H1 (cell line): Measurements from ENCODE around the gene ASF1B. TPM values are rescaled to one million over a fixed set of nuclear protein-coding genes. Genes with fewer than 3 reads are reported as not detected.

ENCODE experiments used
- BRCA1 ChIP-seq: IDR thresholded peaks from 2 replicates; pipeline ENCODE4 v1.6.1; 2012; ENCODE audit warnings: low read depth, low read length, improper control_type of control experiment
- CEBPB ChIP-seq: IDR thresholded peaks from 2 replicates; pipeline ENCODE4 v1.6.1; 2012; ENCODE audit warnings: low read depth, low read length
- CHD2 ChIP-seq: IDR thresholded peaks from 2 replicates; pipeline ENCODE4 v1.6.1; 2012; ENCODE audit warnings: low read length, improper control_type of control experiment
- CTBP2 ChIP-seq: IDR thresholded peaks from 2 replicates; pipeline ENCODE4 v1.7.0; 2011; ENCODE audit warnings: borderline replicate concordance, mild to moderate bottlenecking, moderate library complexity, mixed read lengths, low read length; ENCODE audit not compliant: insufficient read depth, insufficient read length
- EGR1 ChIP-seq: IDR thresholded peaks from 2 replicates; pipeline ENCODE4 v1.6.1; 2011; ENCODE audit warnings: low read depth, low read length, borderline replicate concordance
- EP300 ChIP-seq, 2 experiments: IDR thresholded peaks; 1 replicate in 1 of 2; 2 replicates in 1 of 2; pipeline ENCODE4 v1.6.1; 2011 to 2012; ENCODE audit warnings: low read depth in 2 of 2, low read length in 2 of 2, mild to moderate bottlenecking in 2 of 2, borderline replicate concordance in 1 of 2, inconsistent platforms in 1 of 2, moderate library complexity in 1 of 2
- FOSL1 ChIP-seq: IDR thresholded peaks from 2 replicates; pipeline ENCODE4 v1.6.1; 2011; ENCODE audit warnings: mild to moderate bottlenecking, low read depth, low read length, moderate library complexity; ENCODE audit not compliant: insufficient read depth
- HDAC6 ChIP-seq: IDR thresholded peaks from one replicate; pipeline ENCODE4 v1.7.1; 2012; ENCODE audit warnings: low read depth, mild to moderate bottlenecking, inconsistent platforms, low read length, moderate library complexity
- JUND ChIP-seq: IDR thresholded peaks from 2 replicates; pipeline ENCODE4 v1.6.1; 2011; ENCODE audit warnings: mild to moderate bottlenecking, improper control_type of control experiment, low read length
- KDM4A ChIP-seq: IDR thresholded peaks from one replicate; pipeline ENCODE4 v1.7.1; 2012; ENCODE audit warnings: low read depth, mild to moderate bottlenecking, moderate library complexity, low read length, inconsistent platforms; ENCODE audit not compliant: severe bottlenecking
- MAX ChIP-seq: IDR thresholded peaks from 2 replicates; pipeline ENCODE4 v1.6.1; 2012; ENCODE audit warnings: inconsistent platforms
- PHF8 ChIP-seq: fragments of 200-600 bp; sonication (generic); conservative IDR thresholded peaks from 2 replicates; pipeline ENCODE4 v1.7.1; 2012; ENCODE audit warnings: low read depth, mild to moderate bottlenecking, inconsistent platforms, low read length, moderate library complexity
- RAD21 ChIP-seq, 2 experiments: IDR thresholded peaks in 1 of 2; conservative IDR thresholded peaks in 1 of 2; 2 replicates each; pipeline ENCODE4 v1.6.1; 2011; ENCODE audit warnings: low read depth in 2 of 2, low read length in 2 of 2, improper control_type of control experiment in 1 of 2, inconsistent platforms in 1 of 2, mild to moderate bottlenecking in 1 of 2, moderate library complexity in 1 of 2
- RNF2 ChIP-seq: fragments of 200-900, 300-1000 bp; sonication (generic); IDR thresholded peaks from 2 replicates; pipeline ENCODE4 v1.7.1; 2016; ENCODE audit warnings: borderline replicate concordance, low read depth, mild to moderate bottlenecking, antibody characterized with exemption, low read length; ENCODE audit not compliant: poor library complexity, severe bottlenecking; ENCODE audit errors: missing control alignments
- RXRA ChIP-seq: IDR thresholded peaks from 2 replicates; pipeline ENCODE4 v1.6.1; 2011; ENCODE audit warnings: low read depth, mild to moderate bottlenecking, low read length, moderate library complexity; ENCODE audit not compliant: insufficient read depth
- SP1 ChIP-seq: IDR thresholded peaks from 2 replicates; pipeline ENCODE4 v1.6.1; 2011; ENCODE audit warnings: low read depth, low read length
- SP2 ChIP-seq: IDR thresholded peaks from 2 replicates; pipeline ENCODE4 v1.6.1; 2012; ENCODE audit warnings: mild to moderate bottlenecking, low read length, inconsistent platforms
- SP4 ChIP-seq: IDR thresholded peaks from 2 replicates; pipeline ENCODE4 v1.6.1; 2012; ENCODE audit warnings: low read length, inconsistent platforms
- SRF ChIP-seq: IDR thresholded peaks from 2 replicates; pipeline ENCODE4 v1.6.1; 2011; ENCODE audit warnings: mild to moderate bottlenecking, low read depth, low read length, moderate library complexity
- TBP ChIP-seq: IDR thresholded peaks from 2 replicates; pipeline ENCODE4 v1.6.1; 2011; ENCODE audit warnings: low read depth, low read length, improper control_type of control experiment
- USF2 ChIP-seq: IDR thresholded peaks from 2 replicates; pipeline ENCODE4 v1.6.1; 2011; ENCODE audit warnings: low read length, improper control_type of control experiment
- YY1 ChIP-seq: IDR thresholded peaks from 2 replicates; pipeline ENCODE4 v1.6.1; 2011; ENCODE audit warnings: low read depth, mild to moderate bottlenecking, low read length
- ZNF274 ChIP-seq: IDR thresholded peaks from 2 replicates; pipeline ENCODE4 v1.7.0; 2012; ENCODE audit warnings: low read length, borderline replicate concordance; ENCODE audit errors: extremely low read depth
- polyA plus RNA-seq, 7 experiments: library from polyadenylated mRNA; depleted of rRNA in 3 of 7; stranded (reverse) in 5 of 7; unstranded in 2 of 7; fragments of >200 nt in 5 of 7; fragments of 200-250 nt in 2 of 7; gene quantifications; 1 replicate in 5 of 7; 2 replicates in 1 of 7; 4 replicates in 1 of 7; pipeline versions ENCODE4 v1.2.1 to v1.2.3, GENCODE V29; 2011 to 2013; ENCODE audit warnings: missing spikeins in 2 of 7, mixed read lengths in 2 of 7
- total RNA-seq: library from RNA; stranded (reverse); fragmentation: NEBNext Ultra II Directional; extraction: Animal tissue kit (Norgen Biotek cat#: 25700); gene quantifications from 2 replicates; pipeline ENCODE4 v1.2.1, GENCODE V29; 2021

The ASF1B gene
- total and polyA plus RNA-seq, 2 of the 8 experiments (the other 6 are each of a cell fraction or from before 2014, with no cell fraction given): 32.6 to 59.2 TPM

GRCh38 chr19:14136509-14137281 lies at the start of gene ASF1B (continued):
- TF ChIP-seq FOSL1 (peak; percentile 66; the same call in 1 of the 2 replicates), RAD21 (IDR thresholded peaks at IDR 0.05 in 1 of 2, conservative IDR thresholded peaks at IDR 0.05 in 1 of 2; ENCODE audit: low read depth in 2 of 2, low read length in 2 of 2) (peak; percentile 70 to 75), PHF8 (no peak), CHD2 (peak; percentile 75; the same call in 1 of the 2 replicates), SP4 (peak; percentile 91), EGR1 (no peak), JUND (no peak), EP300 (IDR thresholded peaks at IDR 0.05; ENCODE audit: borderline replicate concordance in 1 of 2, low read depth in 2 of 2, low read length in 2 of 2) (no peak), USF2 (no peak), YY1 (no peak), MAX (peak; percentile 63; the same call in 1 of the 2 replicates), RNF2 (no peak), SRF (no peak), CEBPB (no peak), BRCA1 (no peak), HDAC6 (no peak), RXRA (no peak), KDM4A (no peak), CTBP2 (no peak), SP1 (peak; percentile 76; the same call in 1 of the 2 replicates), SP2 (peak; percentile 34; the same call in 1 of the 2 replicates), ZNF274 (no peak), TBP (peak; percentile 94)
